Stimulated activated CD4-positive, alpha-beta T cell treated with anti-CD3 and anti-CD28 coated beads, Interleukin-15, amount 100 ng/mL, for 1 hour (primary cell): Measurements from ENCODE around the gene CHCHD6.

Source experiments
- DNase-seq, 2 donors: peaks; one replicate each; pipeline ENCODE4 v3.0.0-alpha.2; 2020; ENCODE audit warnings: low read depth in 1 of 2, low spot score in 1 of 2

Gene CHCHD6

GRCh38 chr3:126937533-126937932, 233.5 kb downstream of the CHCHD6 start:
- no peak for DNase-seq

GRCh38 chr3:126937973-126938372, 233.9 kb downstream of the CHCHD6 start:
- DNase-seq: no peak

- no peak for DNase-seq
Observed at GRCh38 chr3:126938520-126939337, 234.7 kb downstream of the CHCHD6 start.

- no peak for DNase-seq
Observed at GRCh38 chr3:126939338-126939718, 235.3 kb downstream of the CHCHD6 start.

GRCh38 chr3:126939733-126940132, 235.7 kb downstream of the CHCHD6 start:
- DNase-seq: no peak

- no peak for DNase-seq
Observed at GRCh38 chr3:126941721-126942270, 237.8 kb downstream of the CHCHD6 start.

- no peak for DNase-seq
Observed at GRCh38 chr3:126944089-126944965, 240.3 kb downstream of the CHCHD6 start.

GRCh38 chr3:126945171-126945721, 241.2 kb downstream of the CHCHD6 start:
- DNase-seq: no peak

- DNase-seq: no peak
Observed at GRCh38 chr3:126945891-126946290, 241.9 kb downstream of the CHCHD6 start.

- DNase-seq: no peak
Observed at GRCh38 chr3:126946405-126946804, 242.4 kb downstream of the CHCHD6 start.

GRCh38 chr3:126947429-126947828, 243.4 kb downstream of the CHCHD6 start:
- no peak for DNase-seq

GRCh38 chr3:126948980-126949535, 245.0 kb downstream of the CHCHD6 start:
- no peak for DNase-seq

- DNase-seq: no peak
Observed at GRCh38 chr3:126951561-126951960, 247.5 kb downstream of the CHCHD6 start.

GRCh38 chr3:126952261-126952982, 248.4 kb downstream of the CHCHD6 start:
- DNase-seq: no peak

- DNase-seq: no peak
Observed at GRCh38 chr3:126952983-126953660, 249.1 kb downstream of the CHCHD6 start.

- DNase-seq: no peak
Observed at GRCh38 chr3:126954141-126954842, 250.3 kb downstream of the CHCHD6 start.

- no peak for DNase-seq
Observed at GRCh38 chr3:126955004-126955790, 251.2 kb downstream of the CHCHD6 start.

- no peak for DNase-seq
Observed at GRCh38 chr3:126956361-126956760, 252.3 kb downstream of the CHCHD6 start.
